ENCODE results near the gene INPP4B. TPM values are rescaled to one million over a fixed set of nuclear protein-coding genes. Genes with fewer than 3 reads are reported as not detected.

INPP4B gene
- total RNA-seq, 1 experiment from 2014 or later = 0.07 TPM

GRCh38 chr4:142405695-142406498 lies 440.2 kb downstream of the INPP4B start:
- Histone ChIP-seq H2BK5ac (ENCODE audit: insufficient read length, low read length) (no peak overlapping the region), H4K91ac (ENCODE audit: insufficient read length, low read depth, low read length) (no peak overlapping the region), H3K79me1 (ENCODE audit: insufficient read depth, low read depth, low read length, poor library complexity, severe bottlenecking) (no peaks in the 10 kb centered on the region), H3K27ac (ENCODE audit: insufficient read length, low read depth, low read length) (peak overlapping the region; percentile 0), H3K9ac (ENCODE audit: extremely low read depth, insufficient read length, low read length) (no peak overlapping the region), H3K23me2 (ENCODE audit: insufficient read length, low read depth, low read length, poor library complexity, severe bottlenecking) (no peaks in the 10 kb centered on the region), H2BK20ac (ENCODE audit: low read depth, low read length, poor library complexity, severe bottlenecking) (no peak overlapping the region), H3K56ac (ENCODE audit: insufficient read length, low read depth, low read length) (no peak overlapping the region), H4K8ac (replicated peaks; ENCODE audit: insufficient read length, low read depth, low read length) (no peak overlapping the region), H2AFZ (ENCODE audit: low read length) (no peak overlapping the region), H3K4me2 (ENCODE audit: insufficient read depth, insufficient read length, low read length) (peak overlapping the region; percentile 7), H3K14ac (ENCODE audit: insufficient read depth, low read length) (no peak overlapping the region), H3T11ph (ENCODE audit: low read length) (no peak overlapping the region), H3K27me3 (ENCODE audit: insufficient read depth, low read length) (no peaks in the 10 kb centered on the region), H2AK5ac (ENCODE audit: insufficient read length, low read length) (no peak overlapping the region), H4K5ac (ENCODE audit: insufficient read length, low read depth, low read length) (no peak overlapping the region), H2BK120ac (ENCODE audit: low read depth, low read length, poor library complexity, severe bottlenecking) (no peak overlapping the region), H2BK12ac (ENCODE audit: insufficient read length, low read depth, low read length) (no peak overlapping the region), H3K4ac (ENCODE audit: low read depth, low read length) (no peak overlapping the region), H3K79me2 (ENCODE audit: insufficient read depth, low read length) (no peaks in the 10 kb centered on the region), H3K18ac (ENCODE audit: insufficient read length, low read depth, low read length) (no peak overlapping the region), H3K4me1 (ENCODE audit: insufficient read depth, low read length) (peaks cover 5% of the 10 kb centered on the region; the same call in 1 of the 2 replicates), H3K23ac (ENCODE audit: insufficient read length, low read depth, low read length) (no peak overlapping the region), H4K20me1 (ENCODE audit: control insufficient read depth, insufficient read depth, insufficient read length) (no peaks in the 10 kb centered on the region), H2BK15ac (ENCODE audit: low read depth, low read length) (no peak overlapping the region), H3K9me3 (ENCODE audit: control insufficient read depth, low read depth, low read length) (no peaks in the 10 kb centered on the region)
- H3K27me3 Mint-ChIP-seq (ENCODE audit: low read depth) = no peaks in the 10 kb centered on the region
- no peak overlapping the region for H3K4me3 Mint-ChIP-seq
- no peaks in the 10 kb centered on the region for H3K9me3 Mint-ChIP-seq
- 100% methylated on average over 3 of the region's 5 CpGs for WGBS (ENCODE audit: extremely low coverage, insufficient read length, low lambda C conversion rate)
- DNase-seq = peak; percentile 32
- H3K36me3 Mint-ChIP-seq (ENCODE audit: insufficient read depth in 1 of 3, low read depth in 3 of 3) = no peaks in the 10 kb centered on the region
- peaks cover 37 to 40% of the 10 kb centered on the region in 2 experiments for H3K4me1 Mint-ChIP-seq
- H3K27ac Mint-ChIP-seq = peak overlapping the region; percentile 13 to 72 (median 46); a peak in 5 of 7 replicates
- no peak for TF ChIP-seq CTCF (conservative IDR thresholded peaks at IDR 0.05)

All from H9 (cell line).